AG04450 (cell line): ENCODE data around the gene HOXB7. TPM values are rescaled to one million over a fixed set of nuclear protein-coding genes. Genes with fewer than 3 reads are reported as not detected.
A peak's percentile ranks its signal among the peaks of the same experiment; 100 is the strongest.

Source experiments
- CTCF ChIA-PET: fragments of 300-600, 350-600 bp; formaldehyde crosslinking; extraction: SDS; loops from one replicate; lab custom pipeline; 2022; ENCODE audit warnings: antibody characterized with exemption, inconsistent platforms; lab: Charles Lee
- POLR2A ChIA-PET: fragments of 350-600 bp; formaldehyde crosslinking; extraction: SDS; loops from one replicate; lab custom pipeline; 2021; ENCODE audit warnings: antibody characterized with exemption, inconsistent platforms; lab: Yijun Ruan, JAX
- DNase-seq: peaks from one replicate; pipeline ENCODE4 v3.0.0-alpha.2; 2011; ENCODE audit warnings: low read depth, low spot score
- H3K27ac ChIP-seq: one replicate; pipeline ENCODE4 v1.5.1; 2012; ENCODE audit warnings: low read depth, low read length, control low read depth
- H3K27me3 ChIP-seq: one replicate; pipeline ENCODE4 v1.6.0; 2012; ENCODE audit warnings: low read length; ENCODE audit not compliant: control insufficient read depth, insufficient read depth
- H3K4me3 ChIP-seq: 2 replicates; pipeline ENCODE4 v1.5.1; 2011; ENCODE audit warnings: mild to moderate bottlenecking, low read depth, low read length, control low read depth
- H3K9me3 ChIP-seq: 2 replicates; pipeline ENCODE4 v1.5.1; 2012; ENCODE audit warnings: low read length; ENCODE audit not compliant: control insufficient read depth, insufficient read depth
- polyA plus RNA-seq: library from polyadenylated mRNA; depleted of rRNA; stranded (reverse); fragments of >200 nt; gene quantifications from 2 replicates; pipeline ENCODE4 v1.2.3, GENCODE V29; 2011
- TF ChIP-seq, protein P1 (sequence below): IDR thresholded peaks from 2 replicates; pipeline ENCODE4 v1.5.1; 2011; ENCODE audit warnings: low read depth, low read length, control low read depth, inconsistent platforms

The HOXB7 gene
- polyA plus RNA-seq, 1 experiment: 11.3 TPM

- no peak for DNase-seq
- Histone ChIP-seq H3K9me3 (no peaks in the 10 kb centered on the region), H3K4me3 (peak overlapping the region; percentile 65), H3K27ac (peak overlapping the region; percentile 83), H3K27me3 (no peaks in the 10 kb centered on the region)
- TF ChIP-seq, protein P1, sequence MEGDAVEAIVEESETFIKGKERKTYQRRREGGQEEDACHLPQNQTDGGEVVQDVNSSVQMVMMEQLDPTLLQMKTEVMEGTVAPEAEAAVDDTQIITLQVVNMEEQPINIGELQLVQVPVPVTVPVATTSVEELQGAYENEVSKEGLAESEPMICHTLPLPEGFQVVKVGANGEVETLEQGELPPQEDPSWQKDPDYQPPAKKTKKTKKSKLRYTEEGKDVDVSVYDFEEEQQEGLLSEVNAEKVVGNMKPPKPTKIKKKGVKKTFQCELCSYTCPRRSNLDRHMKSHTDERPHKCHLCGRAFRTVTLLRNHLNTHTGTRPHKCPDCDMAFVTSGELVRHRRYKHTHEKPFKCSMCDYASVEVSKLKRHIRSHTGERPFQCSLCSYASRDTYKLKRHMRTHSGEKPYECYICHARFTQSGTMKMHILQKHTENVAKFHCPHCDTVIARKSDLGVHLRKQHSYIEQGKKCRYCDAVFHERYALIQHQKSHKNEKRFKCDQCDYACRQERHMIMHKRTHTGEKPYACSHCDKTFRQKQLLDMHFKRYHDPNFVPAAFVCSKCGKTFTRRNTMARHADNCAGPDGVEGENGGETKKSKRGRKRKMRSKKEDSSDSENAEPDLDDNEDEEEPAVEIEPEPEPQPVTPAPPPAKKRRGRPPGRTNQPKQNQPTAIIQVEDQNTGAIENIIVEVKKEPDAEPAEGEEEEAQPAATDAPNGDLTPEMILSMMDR: no peak
- ChIA-PET CTCF (interaction anchor here (1.8 kb wide), 1 partner anchor 214 kb away, joined by 5 read pairs; no protein-coding TSS in a partner anchor), POLR2A (interaction anchor here (1.1 kb wide), 1 partner anchor 14 kb away, joined by 3 read pairs; no protein-coding TSS in a partner anchor)
Observed at GRCh38 chr17:48565022-48565554, 45.7 kb downstream of the HOXB7 start.

- Histone ChIP-seq H3K27ac (peak overlapping the region; percentile 83), H3K9me3 (no peaks in the 10 kb centered on the region), H3K27me3 (no peaks in the 10 kb centered on the region), H3K4me3 (peak overlapping the region; percentile 65)
- ChIA-PET POLR2A (interaction anchor here (1.1 to 1.4 kb wide), 2 partner anchors 14 to 54 kb away, joined by 3 to 7 read pairs; no protein-coding TSS in a partner anchor), CTCF (interaction anchor here (1.8 kb wide), 1 partner anchor 213 kb away, joined by 5 read pairs; no protein-coding TSS in a partner anchor)
- DNase-seq: no peak
- TF ChIP-seq, protein P1: no peak
Observed at GRCh38 chr17:48564188-48565021, 46.4 kb downstream of the HOXB7 start.

- ChIA-PET CTCF (no interaction called here), POLR2A (interaction anchor here (1.1 to 1.4 kb wide), 4 partner anchors 15 to 53 kb away, joined by 3 to 7 read pairs (median 4); no protein-coding TSS in a partner anchor)
- no peaks in the 10 kb centered on the region for H3K9me3 ChIP-seq
- no peaks in the 10 kb centered on the region for H3K27me3 ChIP-seq
- peak overlapping the region; percentile 77 for H3K27ac ChIP-seq
- peak overlapping the region; percentile 65 for H3K4me3 ChIP-seq
- TF ChIP-seq, protein P1: no peak
- no peak for DNase-seq
Observed at GRCh38 chr17:48563867-48564187, 47.0 kb downstream of the HOXB7 start.

- H3K27me3 ChIP-seq: no peaks in the 10 kb centered on the region
- ChIA-PET CTCF (no interaction called here), POLR2A (interaction anchor here (0.6 to 1.4 kb wide), 4 partner anchors 17 to 53 kb away, joined by 3 to 7 read pairs (median 4); no protein-coding TSS in a partner anchor)
- DNase-seq: no peak
- peak overlapping the region; percentile 77 for H3K27ac ChIP-seq
- H3K4me3 ChIP-seq: peak overlapping the region; percentile 65
- H3K9me3 ChIP-seq: no peaks in the 10 kb centered on the region
- TF ChIP-seq, protein P1: no peak
Observed at GRCh38 chr17:48563385-48563838, 47.4 kb downstream of the HOXB7 start.
